ENCODE data around the gene WFIKKN1.
A peak's percentile ranks its signal among the peaks of the same experiment; 100 is the strongest.

GRCh38 chr16:648071-648780 lies 17.4 kb downstream of the WFIKKN1 start:
- TF ChIP-seq EZH2phosphoT487 (IDR thresholded peaks at IDR 0.05; ENCODE audit: unreplicated experiment), result no peak
- 0 out of 2 replicates have a peak, but pooled peaks have one; percentile 9 for TF ChIP-seq CREB1 (CRISPR knock-in tag; IDR thresholded peaks at IDR 0.05; ENCODE audit: low read depth)
- peak; percentile 69 to 82 for TF ChIP-seq CTCF (conservative IDR thresholded peaks at IDR 0.05; ENCODE audit: low read depth in 2 of 2)
- 0 out of 2 replicates have a peak, but pooled peaks have one; percentile 14 for TF ChIP-seq POLR2AphosphoS5 (IDR thresholded peaks at IDR 0.05; ENCODE audit: low read depth)
- TF ChIP-seq EZH2 (IDR thresholded peaks at IDR 0.05; ENCODE audit: low read depth, unreplicated experiment), result no peak
- no peak for TF ChIP-seq JUNB (IDR thresholded peaks at IDR 0.05; ENCODE audit: unreplicated experiment)
- no peak for TF ChIP-seq REST (IDR thresholded peaks at IDR 0.05; ENCODE audit: unreplicated experiment)

Data from GM23338 (cell line).